K562 treated with DMSO at 1 percent for 4 hours (cell line): Measurements from ENCODE around the gene IPO8. TPM values are rescaled to one million over a fixed set of nuclear protein-coding genes. Genes with fewer than 3 reads are reported as not detected.

Experiments
- total RNA-seq: library from RNA; unstranded; fragments of 300-600 nt; gene quantifications from 2 replicates; pipeline ENCODE4 v1.2.3, GENCODE V29; 2022; ENCODE audit not compliant: insufficient read depth

The IPO8 gene
- 9.2 and 12.3 TPM in 2 replicates for total RNA-seq

DNA sequence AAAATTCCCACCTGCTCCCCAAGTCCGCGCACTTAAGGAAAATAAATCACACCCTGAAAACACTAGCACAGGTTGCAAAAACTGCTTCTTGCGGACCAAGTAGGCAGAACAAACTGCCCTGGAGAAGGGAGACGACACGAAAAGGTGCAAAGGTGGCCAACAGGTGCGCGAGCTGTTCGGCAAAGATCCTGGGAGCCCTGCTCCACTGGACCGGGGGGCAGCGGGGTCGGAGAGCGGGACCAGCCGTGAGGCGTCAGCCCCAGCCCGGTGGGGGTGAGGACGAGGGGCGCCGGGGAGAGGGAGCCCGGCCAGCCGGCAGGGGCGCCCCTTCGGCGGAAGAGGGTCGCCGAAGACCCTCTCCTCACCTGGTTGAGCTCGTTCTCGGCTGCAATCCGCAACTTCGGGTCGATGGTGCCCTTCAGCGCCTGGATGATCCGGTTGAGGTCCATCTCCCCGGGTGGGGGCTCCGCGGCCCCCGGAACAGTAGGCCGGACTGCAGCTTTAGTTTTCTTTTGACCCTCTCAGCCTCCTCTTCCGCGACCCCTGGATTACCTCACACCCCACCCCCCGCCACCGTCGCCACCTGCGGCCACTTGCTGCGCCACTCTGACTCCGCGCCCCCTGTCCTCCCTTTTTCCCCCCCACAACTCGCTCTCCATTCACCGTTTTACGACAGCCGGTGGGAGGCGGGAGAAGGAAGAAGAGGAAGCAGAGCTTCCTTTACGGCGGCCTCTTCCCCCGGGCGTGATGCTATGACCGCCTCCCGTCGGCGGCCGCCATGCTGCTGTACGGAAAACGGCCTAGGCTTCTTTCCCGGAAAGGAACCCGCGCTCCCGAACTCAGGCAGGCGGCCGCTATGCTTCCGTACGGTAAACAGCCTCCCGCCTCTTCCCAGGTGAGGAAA lies at the start of gene IPO8:
Gene IPO8, minus strand, starts transcription at position 671 of the 904 bp plus-strand sequence. Its CDS starts 222 bp downstream, at position 449.

Other genes with a start within 250 kb of the IPO8 start
- 2.9 and 4.9 TPM in 2 replicates for gene CAPRIN2, start 59.1 kb upstream of the IPO8 start, total RNA-seq
- 0.23 TPM in 1 of 2 replicates, not detected in the other for gene TSPAN11, start 230.9 kb upstream of the IPO8 start, total RNA-seq